Astrocyte (in vitro differentiated cells and primary cell): ENCODE measurements around the gene ERBIN. TPM values are rescaled to one million over a fixed set of nuclear protein-coding genes. Genes with fewer than 3 reads are reported as not detected.

Source experiments
- DNase-seq: peaks from one replicate; pipeline ENCODE4 v3.0.0-alpha.2; 2010; ENCODE audit warnings: low read depth
- FAIRE-seq: peaks from 2 replicates; lab custom pipeline; 2011; peaks lifted over from hg19 to GRCh38; lab: Jason Lieb, UNC
- H2AFZ ChIP-seq: 2 replicates; pipeline ENCODE4 v1.6.0; 2012; ENCODE audit warnings: low read depth, low read length, inconsistent platforms
- H3K27ac ChIP-seq: 2 replicates; pipeline ENCODE4 v1.5.1; 2011; ENCODE audit warnings: low read depth, low read length, inconsistent platforms
- H3K27me3 ChIP-seq: 2 replicates; pipeline ENCODE4 v1.6.0; 2011; ENCODE audit warnings: low read length, inconsistent platforms; ENCODE audit not compliant: insufficient read depth
- H3K36me3 ChIP-seq: 2 replicates; pipeline ENCODE4 v1.5.1; 2011; ENCODE audit warnings: low read length, inconsistent platforms; ENCODE audit not compliant: insufficient read depth
- H3K4me1 ChIP-seq: 2 replicates; pipeline ENCODE4 v1.5.1; 2011; ENCODE audit warnings: low read length, inconsistent platforms; ENCODE audit not compliant: insufficient read depth
- H3K4me2 ChIP-seq: 2 replicates; pipeline ENCODE4 v1.6.0; 2012; ENCODE audit warnings: low read length, inconsistent platforms
- H3K4me3 ChIP-seq: 2 replicates; pipeline ENCODE4 v1.5.1; 2011; ENCODE audit warnings: low read depth, mild to moderate bottlenecking, low read length, inconsistent platforms; ENCODE audit not compliant: insufficient read depth
- H3K79me2 ChIP-seq: 2 replicates; pipeline ENCODE4 v1.6.0; 2012; ENCODE audit warnings: mild to moderate bottlenecking, low read length, inconsistent platforms; ENCODE audit not compliant: insufficient read depth
- H3K9ac ChIP-seq: 2 replicates; pipeline ENCODE4 v1.6.0; 2012; ENCODE audit warnings: mild to moderate bottlenecking, low read length, inconsistent platforms
- H3K9me3 ChIP-seq: 2 replicates; pipeline ENCODE4 v1.5.1; 2012; ENCODE audit warnings: low read depth, mild to moderate bottlenecking, low read length, inconsistent platforms; ENCODE audit not compliant: insufficient read depth
- H4K20me1 ChIP-seq: 2 replicates; pipeline ENCODE4 v1.6.0; 2012; ENCODE audit warnings: low read length, inconsistent platforms; ENCODE audit not compliant: insufficient read depth
- H3K27ac Mint-ChIP-seq: one replicate; pipeline ENCODE4 v1.8.0; 2021; ENCODE audit warnings: mild to moderate bottlenecking, mixed read lengths; ENCODE audit not compliant: unreplicated experiment
- H3K27me3 Mint-ChIP-seq: one replicate; pipeline ENCODE4 v1.8.0; 2021; ENCODE audit warnings: low read depth, mixed read lengths; ENCODE audit not compliant: unreplicated experiment
- H3K36me3 Mint-ChIP-seq: one replicate; pipeline ENCODE4 v1.8.0; 2021; ENCODE audit warnings: low read depth, mixed read lengths; ENCODE audit not compliant: unreplicated experiment
- H3K4me1 Mint-ChIP-seq: one replicate; pipeline ENCODE4 v1.8.0; 2021; ENCODE audit warnings: low read depth, mixed read lengths; ENCODE audit not compliant: unreplicated experiment
- H3K4me3 Mint-ChIP-seq: one replicate; pipeline ENCODE4 v1.8.0; 2021; ENCODE audit warnings: mild to moderate bottlenecking, moderate library complexity, mixed read lengths; ENCODE audit not compliant: unreplicated experiment
- H3K9me3 Mint-ChIP-seq: one replicate; pipeline ENCODE4 v1.8.0; 2021; ENCODE audit warnings: mild to moderate bottlenecking, mixed read lengths; ENCODE audit not compliant: unreplicated experiment
- CTCF ChIP-seq: IDR thresholded peaks from 2 replicates; pipeline ENCODE4 v1.5.1; 2011; ENCODE audit warnings: low read depth, mild to moderate bottlenecking, inconsistent platforms, low read length, moderate library complexity; ENCODE audit not compliant: insufficient read depth
- EZH2 ChIP-seq: IDR thresholded peaks from 2 replicates; pipeline ENCODE4 v1.6.1; 2012; ENCODE audit warnings: mild to moderate bottlenecking, low read length, inconsistent platforms; ENCODE audit not compliant: insufficient read depth
- total RNA-seq: library from RNA; stranded (reverse); gene quantifications from 2 replicates; pipeline ENCODE4 v1.2.1, GENCODE V29; 2021

ERBIN gene
- total RNA-seq, 1 donor from 2014 or later, result 83.4 TPM

- H3K27me3 Mint-ChIP-seq, result no peaks in the 10 kb centered on the region
- H3K27me3 ChIP-seq, result no peaks in the 10 kb centered on the region
- no peak for TF ChIP-seq EZH2
- no peak for TF ChIP-seq CTCF
- DNase-seq (peak; percentile 60), FAIRE-seq (peak; percentile 9)
- H3K27ac ChIP-seq, result peak overlapping the region; percentile 96
- peaks cover 41% of the 10 kb centered on the region for H4K20me1 ChIP-seq
- H3K36me3 ChIP-seq, result no peaks in the 10 kb centered on the region
- H3K9me3 Mint-ChIP-seq, result no peaks in the 10 kb centered on the region
- peak overlapping the region; percentile 90 for H3K4me3 ChIP-seq
- H3K4me3 Mint-ChIP-seq, result peak overlapping the region; percentile 99
- peaks cover 11% of the 10 kb centered on the region for H3K4me1 ChIP-seq
- H3K79me2 ChIP-seq, result peaks cover 63% of the 10 kb centered on the region
- peak overlapping the region; percentile 85 for H3K4me2 ChIP-seq
- peak overlapping the region; percentile 98 for H3K9ac ChIP-seq
- H3K4me1 Mint-ChIP-seq, result peaks cover 21% of the 10 kb centered on the region
- H3K9me3 ChIP-seq, result no peaks in the 10 kb centered on the region
- H3K27ac Mint-ChIP-seq, result peak overlapping the region; percentile 88
- H3K36me3 Mint-ChIP-seq, result peaks cover 3% of the 10 kb centered on the region
- H2AFZ ChIP-seq, result no peak overlapping the region
These were observed 1.3 kb downstream of the ERBIN start for GRCh38 chr5:65927503-65928321.

GRCh38 chr5:65928322-65928752, 2.0 kb downstream of the ERBIN start:
- H3K27me3 ChIP-seq, result no peaks in the 10 kb centered on the region

More at GRCh38 chr5:65928322-65928752, 2.0 kb downstream of the ERBIN start:
- H3K9ac ChIP-seq, result peak overlapping the region; percentile 98
- no peaks in the 10 kb centered on the region for H3K36me3 ChIP-seq
- peaks cover 8% of the 10 kb centered on the region for H3K4me1 ChIP-seq
- no peaks in the 10 kb centered on the region for H3K27me3 Mint-ChIP-seq
- TF ChIP-seq CTCF (no peak), EZH2 (no peak)
- peaks cover 3% of the 10 kb centered on the region for H3K36me3 Mint-ChIP-seq
- H3K4me1 Mint-ChIP-seq, result peaks cover 20% of the 10 kb centered on the region
- FAIRE-seq (no peak), DNase-seq (no peak)
- H3K9me3 Mint-ChIP-seq, result no peaks in the 10 kb centered on the region
- H3K27ac Mint-ChIP-seq, result peak overlapping the region; percentile 88
- peak overlapping the region; percentile 85 for H3K4me2 ChIP-seq
- H3K9me3 ChIP-seq, result no peaks in the 10 kb centered on the region
- H3K4me3 Mint-ChIP-seq, result peak overlapping the region; percentile 99
- peaks cover 48% of the 10 kb centered on the region for H4K20me1 ChIP-seq
- H3K4me3 ChIP-seq, result peak overlapping the region; percentile 90
- peaks cover 69% of the 10 kb centered on the region for H3K79me2 ChIP-seq
- H3K27ac ChIP-seq, result peak overlapping the region; percentile 96
- no peak overlapping the region for H2AFZ ChIP-seq
